Glutamatergic neuron (in vitro differentiated cells): ENCODE measurements around the gene CORO2A. TPM values are rescaled to one million over a fixed set of nuclear protein-coding genes. Genes with fewer than 3 reads are reported as not detected.

Experiments used
- DNase-seq: peaks from one replicate; pipeline ENCODE4 v3.0.0; 2022
- H3K27ac Mint-ChIP-seq: one replicate; pipeline ENCODE4 v1.8.0; 2020; ENCODE audit warnings: mild to moderate bottlenecking, mixed read lengths, inconsistent platforms; ENCODE audit not compliant: unreplicated experiment
- H3K27me3 Mint-ChIP-seq: one replicate; pipeline ENCODE4 v1.8.0; 2020; ENCODE audit warnings: mild to moderate bottlenecking, moderate library complexity, mixed read lengths, inconsistent platforms; ENCODE audit not compliant: unreplicated experiment
- H3K36me3 Mint-ChIP-seq: one replicate; pipeline ENCODE4 v1.8.0; 2020; ENCODE audit warnings: mild to moderate bottlenecking, mixed read lengths, inconsistent platforms; ENCODE audit not compliant: unreplicated experiment
- H3K4me1 Mint-ChIP-seq: one replicate; pipeline ENCODE4 v1.8.0; 2020; ENCODE audit warnings: mild to moderate bottlenecking, low read depth, mixed read lengths, inconsistent platforms; ENCODE audit not compliant: unreplicated experiment
- H3K4me3 Mint-ChIP-seq: one replicate; pipeline ENCODE4 v1.8.0; 2020; ENCODE audit warnings: mild to moderate bottlenecking, mixed read lengths, inconsistent platforms; ENCODE audit not compliant: unreplicated experiment
- H3K9me3 Mint-ChIP-seq: one replicate; pipeline ENCODE4 v1.8.0; 2020; ENCODE audit warnings: mild to moderate bottlenecking, moderate library complexity, mixed read lengths, inconsistent platforms; ENCODE audit not compliant: unreplicated experiment
- CTCF ChIP-seq: fragments of 200-600 bp; sonication (generic); IDR thresholded peaks from one replicate; pipeline ENCODE4 v1.5.0; 2021; ENCODE audit not compliant: partially characterized antibody, unreplicated experiment
- total RNA-seq: library from RNA; stranded (reverse); fragmentation: NEBNext Ultra II Directional; extraction: Animal tissue kit (Norgen Biotek cat#: 25700); gene quantifications from one replicate; pipeline ENCODE4 v1.2.1, GENCODE V29; 2021; ENCODE audit not compliant: unreplicated experiment

Gene CORO2A
- total RNA-seq, 1 donor from 2014 or later, result 23.9 TPM

GRCh38 chr9:98189412-98189811, 3.0 kb downstream of the CORO2A start:
- Mint-ChIP-seq H3K36me3 (no peaks in the 10 kb centered on the region), H3K4me3 (no peak overlapping the region), H3K9me3 (peaks cover 10% of the 10 kb centered on the region), H3K4me1 (peaks cover 14% of the 10 kb centered on the region), H3K27ac (no peak overlapping the region), H3K27me3 (peaks cover 9% of the 10 kb centered on the region)
- no peak for DNase-seq
- no peak for TF ChIP-seq CTCF

- Mint-ChIP-seq H3K27ac (no peak overlapping the region), H3K36me3 (no peaks in the 10 kb centered on the region), H3K27me3 (peaks cover 5% of the 10 kb centered on the region), H3K9me3 (peaks cover 7% of the 10 kb centered on the region), H3K4me1 (peaks cover 15% of the 10 kb centered on the region), H3K4me3 (no peak overlapping the region)
- DNase-seq, result no peak
- TF ChIP-seq CTCF, result no peak
These were observed 4.5 kb downstream of the CORO2A start for GRCh38 chr9:98187926-98188325.

DNA sequence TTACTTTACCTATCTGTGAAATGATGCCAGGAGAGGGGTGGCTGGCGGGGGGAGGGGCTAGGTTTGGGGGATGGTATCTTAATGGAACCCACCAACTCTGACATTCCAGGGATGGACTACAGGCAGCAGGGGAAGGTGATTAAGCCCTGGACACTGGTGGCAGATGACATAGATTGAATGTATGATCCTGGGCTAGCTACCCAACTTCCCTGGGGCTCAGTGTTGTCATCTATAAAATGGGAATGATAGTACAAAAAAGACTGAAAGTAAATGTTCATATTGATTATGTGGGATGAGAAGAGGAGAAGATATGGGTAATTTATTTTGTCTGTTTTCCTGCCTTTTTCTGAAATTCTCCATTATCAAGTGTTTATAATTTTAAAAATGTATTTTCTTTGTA, 6.2 kb downstream of the CORO2A start:
- TF ChIP-seq CTCF, result no peak
- Mint-ChIP-seq H3K4me1 (peaks cover 16% of the 10 kb centered on the region), H3K36me3 (no peaks in the 10 kb centered on the region), H3K4me3 (no peak overlapping the region), H3K9me3 (peaks cover 10% of the 10 kb centered on the region), H3K27ac (no peak overlapping the region), H3K27me3 (peaks cover 5% of the 10 kb centered on the region)
- no peak for DNase-seq

DNA sequence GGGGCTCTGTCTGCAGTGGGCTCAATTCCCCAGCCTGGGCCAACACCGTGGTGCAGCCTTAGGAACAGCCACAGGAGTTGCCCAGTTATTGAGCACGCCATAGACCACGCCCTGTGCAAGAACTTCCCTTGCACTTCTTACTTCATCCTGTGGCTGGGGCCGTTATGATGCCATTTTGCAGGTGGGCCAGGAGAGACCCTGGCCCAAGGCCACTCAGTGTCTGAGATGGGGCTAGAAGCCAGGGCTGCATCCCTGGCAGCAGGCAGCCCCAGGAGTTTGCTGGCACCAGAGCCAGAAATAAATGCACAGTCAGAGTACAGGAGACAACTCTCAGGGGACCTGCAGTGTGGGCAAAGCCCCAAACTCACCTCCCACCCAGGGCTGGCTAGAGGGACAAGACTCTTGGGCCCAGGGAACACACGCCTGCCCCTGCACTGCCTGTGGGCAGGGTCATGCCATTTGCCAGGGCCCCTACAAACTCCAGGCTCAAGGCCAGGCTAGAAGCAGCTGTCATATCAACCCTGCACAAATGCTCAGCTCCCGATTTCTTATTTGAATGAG, 6.7 kb downstream of the CORO2A start:
- Mint-ChIP-seq H3K27ac (no peak overlapping the region), H3K4me1 (peaks cover 15% of the 10 kb centered on the region), H3K36me3 (no peaks in the 10 kb centered on the region), H3K4me3 (no peak overlapping the region), H3K9me3 (peaks cover 10% of the 10 kb centered on the region), H3K27me3 (peaks cover 5% of the 10 kb centered on the region)
- TF ChIP-seq CTCF, result no peak
- DNase-seq, result no peak

- peaks cover 8% of the 10 kb centered on the region for H3K9me3 Mint-ChIP-seq
- no peak for DNase-seq
- no peak overlapping the region for H3K27ac Mint-ChIP-seq
- peaks cover 1% of the 10 kb centered on the region for H3K27me3 Mint-ChIP-seq
- no peaks in the 10 kb centered on the region for H3K36me3 Mint-ChIP-seq
- TF ChIP-seq CTCF, result no peak
- peaks cover 15% of the 10 kb centered on the region for H3K4me1 Mint-ChIP-seq
- H3K4me3 Mint-ChIP-seq, result no peak overlapping the region
These were observed 7.3 kb downstream of the CORO2A start for GRCh38 chr9:98185021-98185567.
